GM12872 (cell line): ENCODE results near the gene F7.

ENCODE experiments used
- TF ChIP-seq, protein P1 (sequence below): IDR thresholded peaks from 3 replicates; pipeline ENCODE4 v1.5.1; 2011; ENCODE audit warnings: low read depth, mild to moderate bottlenecking, low read length, moderate library complexity; ENCODE audit not compliant: insufficient read depth

Gene F7

DNA sequence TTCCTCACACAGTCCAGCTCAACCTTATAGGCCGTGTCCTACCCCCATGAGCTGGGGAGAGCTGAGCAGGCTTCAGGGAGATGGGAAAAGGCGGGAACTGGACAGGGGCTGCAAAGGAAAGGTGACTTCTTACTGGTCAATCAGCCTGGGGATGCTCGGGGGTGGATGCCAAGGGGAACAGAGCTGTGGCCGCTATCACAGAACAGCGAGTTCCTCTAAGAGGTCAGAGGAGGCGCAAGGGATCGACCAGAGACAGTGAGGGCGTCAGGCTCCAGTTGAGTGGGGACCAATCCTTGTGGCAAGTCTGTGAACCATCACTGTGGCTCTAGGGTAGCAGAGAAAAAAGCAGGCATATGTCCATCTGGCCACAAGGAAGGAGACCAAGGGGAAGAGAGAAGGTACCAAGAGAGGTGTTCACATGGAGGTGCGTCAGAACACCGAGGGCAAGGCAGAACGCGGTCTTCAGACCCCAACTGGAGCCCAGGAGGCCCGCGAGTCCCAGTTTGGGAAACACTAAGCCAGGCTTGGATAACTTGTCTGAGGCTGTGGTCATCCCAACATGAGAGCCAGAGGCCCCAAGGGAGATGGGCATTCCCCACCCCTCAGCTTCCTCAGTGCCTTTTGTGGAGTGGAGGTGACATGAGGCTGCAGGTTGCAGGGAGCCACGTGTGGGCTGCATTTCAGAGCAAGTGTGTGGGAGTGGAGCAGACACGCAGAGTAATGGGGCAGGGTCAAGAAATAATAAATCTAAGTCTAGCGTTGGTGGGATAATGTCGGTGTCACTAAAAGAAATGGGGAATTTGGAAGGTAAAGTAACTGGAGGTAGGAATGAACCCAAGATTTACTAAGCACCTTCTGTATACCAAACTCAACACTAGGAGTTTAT is 20.9 kb downstream of the F7 start:
- TF ChIP-seq, protein P1, sequence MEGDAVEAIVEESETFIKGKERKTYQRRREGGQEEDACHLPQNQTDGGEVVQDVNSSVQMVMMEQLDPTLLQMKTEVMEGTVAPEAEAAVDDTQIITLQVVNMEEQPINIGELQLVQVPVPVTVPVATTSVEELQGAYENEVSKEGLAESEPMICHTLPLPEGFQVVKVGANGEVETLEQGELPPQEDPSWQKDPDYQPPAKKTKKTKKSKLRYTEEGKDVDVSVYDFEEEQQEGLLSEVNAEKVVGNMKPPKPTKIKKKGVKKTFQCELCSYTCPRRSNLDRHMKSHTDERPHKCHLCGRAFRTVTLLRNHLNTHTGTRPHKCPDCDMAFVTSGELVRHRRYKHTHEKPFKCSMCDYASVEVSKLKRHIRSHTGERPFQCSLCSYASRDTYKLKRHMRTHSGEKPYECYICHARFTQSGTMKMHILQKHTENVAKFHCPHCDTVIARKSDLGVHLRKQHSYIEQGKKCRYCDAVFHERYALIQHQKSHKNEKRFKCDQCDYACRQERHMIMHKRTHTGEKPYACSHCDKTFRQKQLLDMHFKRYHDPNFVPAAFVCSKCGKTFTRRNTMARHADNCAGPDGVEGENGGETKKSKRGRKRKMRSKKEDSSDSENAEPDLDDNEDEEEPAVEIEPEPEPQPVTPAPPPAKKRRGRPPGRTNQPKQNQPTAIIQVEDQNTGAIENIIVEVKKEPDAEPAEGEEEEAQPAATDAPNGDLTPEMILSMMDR, result no peak

- TF ChIP-seq, protein P1, result no peak
Observed at GRCh38 chr13:113129480-113129879, 23.9 kb downstream of the F7 start.

- TF ChIP-seq, protein P1, result no peak
Observed at GRCh38 chr13:113129921-113130750, 24.5 kb downstream of the F7 start.

GRCh38 chr13:113135281-113135760 is 29.7 kb downstream of the F7 start:
- TF ChIP-seq, protein P1, result no peak

GRCh38 chr13:113137691-113138298 is 32.2 kb downstream of the F7 start:
- TF ChIP-seq, protein P1, result no peak

DNA sequence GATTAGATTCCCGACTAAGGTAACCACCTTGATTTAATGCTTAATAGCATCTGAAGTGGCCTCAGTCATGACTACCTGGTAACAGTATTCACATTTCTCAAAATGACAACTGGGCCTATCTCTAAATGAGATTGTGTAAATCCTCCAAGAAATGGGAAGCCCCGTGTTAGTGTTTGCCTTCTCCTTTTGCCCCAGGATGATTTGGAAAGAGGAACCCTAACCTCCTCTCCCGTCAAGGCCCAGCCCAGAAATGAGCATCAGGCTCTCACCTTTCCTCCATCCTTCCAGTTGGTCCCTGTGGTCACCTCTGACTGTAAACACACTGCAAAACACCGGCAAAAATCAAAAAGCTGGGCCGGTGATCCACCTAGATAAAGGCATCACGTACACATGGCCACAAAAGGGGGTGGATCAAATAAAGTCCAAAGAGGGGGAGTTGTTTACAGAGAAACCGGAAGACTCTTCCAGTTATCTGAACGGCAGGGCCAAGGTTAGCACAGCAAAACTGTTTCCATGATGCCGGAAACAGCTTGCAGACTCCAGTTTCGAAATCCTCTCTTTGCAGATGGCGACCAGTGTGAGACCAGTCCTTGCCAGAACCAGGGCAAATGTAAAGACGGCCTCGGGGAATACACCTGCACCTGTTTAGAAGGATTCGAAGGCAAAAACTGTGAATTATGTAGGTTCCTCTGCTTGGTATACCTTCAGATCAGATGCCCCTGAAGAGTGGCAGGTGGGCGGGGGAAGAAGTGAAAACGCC is 33.4 kb downstream of the F7 start:
- TF ChIP-seq, protein P1, result no peak
